ENCODE data around the gene RUFY4.

DNA sequence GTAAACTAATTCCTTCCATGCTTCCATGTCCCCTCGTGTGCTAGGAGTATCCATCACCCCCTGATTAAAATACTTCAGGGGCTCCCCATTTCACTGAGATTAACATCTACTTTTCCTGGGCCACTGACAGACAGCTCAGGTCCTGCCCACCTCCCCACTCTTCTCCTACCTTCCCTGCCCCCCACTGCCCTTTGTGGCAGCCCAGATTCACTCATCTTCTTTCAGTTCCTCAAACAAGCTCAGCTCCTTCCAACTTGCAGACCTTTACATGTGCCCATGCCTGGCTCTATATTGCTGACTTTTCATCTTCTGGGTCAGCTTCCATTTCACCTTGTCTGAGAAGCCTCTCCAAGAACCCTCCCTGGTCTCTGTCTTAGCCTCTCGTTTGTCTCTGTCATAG lies 12.0 kb downstream of the RUFY4 start:
- TF ChIP-seq, protein P1, sequence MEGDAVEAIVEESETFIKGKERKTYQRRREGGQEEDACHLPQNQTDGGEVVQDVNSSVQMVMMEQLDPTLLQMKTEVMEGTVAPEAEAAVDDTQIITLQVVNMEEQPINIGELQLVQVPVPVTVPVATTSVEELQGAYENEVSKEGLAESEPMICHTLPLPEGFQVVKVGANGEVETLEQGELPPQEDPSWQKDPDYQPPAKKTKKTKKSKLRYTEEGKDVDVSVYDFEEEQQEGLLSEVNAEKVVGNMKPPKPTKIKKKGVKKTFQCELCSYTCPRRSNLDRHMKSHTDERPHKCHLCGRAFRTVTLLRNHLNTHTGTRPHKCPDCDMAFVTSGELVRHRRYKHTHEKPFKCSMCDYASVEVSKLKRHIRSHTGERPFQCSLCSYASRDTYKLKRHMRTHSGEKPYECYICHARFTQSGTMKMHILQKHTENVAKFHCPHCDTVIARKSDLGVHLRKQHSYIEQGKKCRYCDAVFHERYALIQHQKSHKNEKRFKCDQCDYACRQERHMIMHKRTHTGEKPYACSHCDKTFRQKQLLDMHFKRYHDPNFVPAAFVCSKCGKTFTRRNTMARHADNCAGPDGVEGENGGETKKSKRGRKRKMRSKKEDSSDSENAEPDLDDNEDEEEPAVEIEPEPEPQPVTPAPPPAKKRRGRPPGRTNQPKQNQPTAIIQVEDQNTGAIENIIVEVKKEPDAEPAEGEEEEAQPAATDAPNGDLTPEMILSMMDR (conservative IDR thresholded peaks at IDR 0.05; ENCODE audit: low read depth, low read length) = no peak
- TF ChIP-seq EZH2 (IDR thresholded peaks at IDR 0.05; ENCODE audit: borderline replicate concordance, low read depth, low read length, poor library complexity, severe bottlenecking) = no peak
